HCT116 (cell line): ENCODE data around the gene TEX26. TPM values are rescaled to one million over a fixed set of nuclear protein-coding genes. Genes with fewer than 3 reads are reported as not detected.

ENCODE experiments used
- ATAC-seq: fragments of 200-7000 bp; cut with Tn5 transposase; 2 replicates; pipeline ENCODE4 v1.9.1; 2020; ENCODE audit warnings: mild to moderate bottlenecking, moderate library complexity
- BruUV-seq: library from RNA; stranded (reverse); fragments of 400-500 nt; replicated peaks from 2 replicates; lab custom pipeline; 2021; lab: Mats Ljungman, UMichigan
- CTCF ChIA-PET: fragments of 300-600 bp; sonication (Branson Sonifier 250); formaldehyde crosslinking; loops from one replicate; lab custom pipeline; 2021; ENCODE audit warnings: antibody characterized with exemption; lab: Charles Lee
- POLR2A ChIA-PET: fragments of 300-600, 350-600 bp; sonication (Branson Sonifier 250); formaldehyde crosslinking; loops from one replicate; lab custom pipeline; 2021; ENCODE audit warnings: antibody characterized with exemption; lab: Charles Lee
- RAD21 ChIA-PET, 2 experiments: fragments of 300-600 bp; sonication (Branson Sonifier 250); formaldehyde crosslinking; loops; one replicate each; lab custom pipeline; 2023; ENCODE audit warnings: low total read pairs in 2 of 2; ENCODE audit not compliant: uncharacterized antibody in 2 of 2, unreplicated experiment in 2 of 2, low non-redundant PET in 1 of 2; lab: Charles Lee
- DNase-seq: peaks from one replicate; pipeline ENCODE4 v3.0.0-alpha.2; 2010; ENCODE audit warnings: low read depth, low spot score
- H2AFZ ChIP-seq: fragments of 200-600 bp; shearing (Covaris generic), sonication (generic); 2 replicates; pipeline ENCODE4 v1.6.1; 2017; ENCODE audit warnings: low read depth, mixed run types, mixed read lengths, antibody characterized with exemption, low read length; ENCODE audit not compliant: poor library complexity, severe bottlenecking
- H3K27ac ChIP-seq: 2 replicates; pipeline ENCODE4 v1.5.1; 2012; ENCODE audit warnings: low read depth, low read length
- H3K27me3 ChIP-seq: fragments of 200-600 bp; sonication (generic); 2 replicates; pipeline ENCODE4 v1.6.1; 2016; ENCODE audit warnings: mixed run types, low read length, mixed read lengths; ENCODE audit not compliant: insufficient read depth
- H3K36me3 ChIP-seq, 2 experiments: fragments of 200-500 bp in 1 of 2; fragments of 200-600 bp in 1 of 2; sonication (Bioruptor generic) in 1 of 2; sonication (generic) in 1 of 2; 2 replicates each; pipeline versions ENCODE4 v1.5.1 to v1.6.1; 2014 to 2016; ENCODE audit warnings: low read length in 2 of 2, inconsistent platforms in 1 of 2, mixed read lengths in 1 of 2, mixed run types in 1 of 2; ENCODE audit not compliant: insufficient read depth in 2 of 2, control insufficient read depth in 1 of 2
- H3K4me1 ChIP-seq, 2 experiments: fragments of 200-600 bp in 1 of 2; sonication (generic) in 1 of 2; 2 replicates each; pipeline versions ENCODE4 v1.5.1 to v1.6.1; 2012 to 2017; ENCODE audit warnings: low read length in 2 of 2, inconsistent platforms in 1 of 2, mild to moderate bottlenecking in 1 of 2, mixed read lengths in 1 of 2, mixed run types in 1 of 2, moderate library complexity in 1 of 2; ENCODE audit not compliant: insufficient read depth in 2 of 2, control insufficient read depth in 1 of 2
- H3K4me2 ChIP-seq: fragments of 200-600 bp; sonication (generic); 2 replicates; pipeline ENCODE4 v1.6.1; 2017; ENCODE audit warnings: mixed run types, low read length, mixed read lengths
- H3K4me3 ChIP-seq, 2 experiments: fragments of 200-600 bp in 1 of 2; sonication (generic) in 1 of 2; replicated peaks in 1 of 2; 2 replicates each; pipeline ENCODE4 v1.5.1; 2011 to 2016; ENCODE audit warnings: low read length in 2 of 2, control low read depth in 1 of 2, low read depth in 1 of 2, mild to moderate bottlenecking in 1 of 2, mixed read lengths in 1 of 2, mixed run types in 1 of 2
- H3K79me2 ChIP-seq: fragments of 200-600 bp; sonication (generic); 2 replicates; pipeline ENCODE4 v1.6.1; 2017; ENCODE audit warnings: mild to moderate bottlenecking, mixed run types, low read length, moderate library complexity, mixed read lengths; ENCODE audit not compliant: insufficient read depth
- H3K9ac ChIP-seq: fragments of 200-600 bp; sonication (generic); 2 replicates; pipeline ENCODE4 v1.6.1; 2016; ENCODE audit warnings: low read length, mixed read lengths
- H3K9me2 ChIP-seq: fragments of 200-600 bp; sonication (generic), shearing (Covaris generic); 2 replicates; pipeline ENCODE4 v1.6.1; 2017; ENCODE audit warnings: mixed run types, mild to moderate bottlenecking, moderate library complexity; ENCODE audit not compliant: insufficient read depth
- H3K9me3 ChIP-seq, 2 experiments: fragments of 200-500 bp in 1 of 2; fragments of 200-600 bp in 1 of 2; sonication (Bioruptor generic) in 1 of 2; sonication (generic) in 1 of 2; 2 replicates each; pipeline ENCODE4 v1.6.1; 2014 to 2017; ENCODE audit warnings: low read length in 2 of 2, mixed read lengths in 2 of 2, inconsistent platforms in 1 of 2, low read depth in 1 of 2, mild to moderate bottlenecking in 1 of 2, mixed run types in 1 of 2, moderate library complexity in 1 of 2; ENCODE audit not compliant: control insufficient read depth in 1 of 2, insufficient read depth in 1 of 2
- H4K20me1 ChIP-seq: fragments of 200-600 bp; sonication (generic), shearing (Covaris generic); 2 replicates; pipeline ENCODE4 v1.6.1; 2017; ENCODE audit warnings: mixed run types, mild to moderate bottlenecking, moderate library complexity; ENCODE audit not compliant: insufficient read depth
- CEBPB ChIP-seq: IDR thresholded peaks from 2 replicates; pipeline ENCODE4 v1.6.1; 2012; ENCODE audit warnings: low read depth
- EGR1 ChIP-seq: IDR thresholded peaks from 2 replicates; pipeline ENCODE4 v1.6.1; 2012; ENCODE audit warnings: low read depth
- EZH2 ChIP-seq: fragments of 200-600 bp; sonication (generic); IDR thresholded peaks from 2 replicates; pipeline ENCODE4 v1.6.1; 2017; ENCODE audit warnings: antibody characterized with exemption, mixed run types
- FOSL1 ChIP-seq: IDR thresholded peaks from 2 replicates; pipeline ENCODE4 v1.6.1; 2012; ENCODE audit warnings: low read depth
- MAX ChIP-seq: IDR thresholded peaks from 2 replicates; pipeline ENCODE4 v1.6.1; 2012
- RAD21 ChIP-seq: IDR thresholded peaks from 2 replicates; pipeline ENCODE4 v1.6.1; 2012; ENCODE audit warnings: low read depth, mild to moderate bottlenecking
- REST ChIP-seq: IDR thresholded peaks from 2 replicates; pipeline ENCODE4 v1.6.1; 2012; ENCODE audit warnings: low read depth
- SIN3A ChIP-seq: IDR thresholded peaks from 2 replicates; pipeline ENCODE4 v1.6.1; 2012; ENCODE audit warnings: low read depth
- SP1 ChIP-seq: IDR thresholded peaks from 2 replicates; pipeline ENCODE4 v1.6.1; 2012; ENCODE audit warnings: low read depth
- ZBTB33 ChIP-seq: IDR thresholded peaks from 2 replicates; pipeline ENCODE4 v1.6.1; 2011; ENCODE audit warnings: mild to moderate bottlenecking, low read length, moderate library complexity; ENCODE audit not compliant: insufficient replicate concordance; ENCODE audit errors: extremely low read depth
- ZFX ChIP-seq: fragments of 450-650 bp; IDR thresholded peaks from 2 replicates; pipeline ENCODE4 v1.6.1; 2017
- ZNF274 ChIP-seq: fragments of 200-500 bp; sonication (Bioruptor generic); IDR thresholded peaks from 2 replicates; pipeline ENCODE4 v1.6.1; 2014; ENCODE audit warnings: mild to moderate bottlenecking, low read depth, low read length, inconsistent platforms
- intact Hi-C: fragments of 100-400 bp; cut with micrococcal nuclease; formaldehyde crosslinking; loops from 2 replicates; pipeline ENCODE4 v1.10.0; 2022
- total RNA-seq: library from RNA; stranded (reverse); gene quantifications from one replicate; pipeline ENCODE4 v1.2.1, GENCODE V29; 2021; ENCODE audit not compliant: unreplicated experiment
- TF ChIP-seq, protein P1 (sequence below), 3 experiments: fragments of 200-600 bp in 1 of 3; sonication (generic) in 1 of 3; IDR thresholded peaks in 2 of 3; conservative IDR thresholded peaks in 1 of 3; 2 replicates each; pipeline ENCODE4 v1.5.1; 2012 to 2017; ENCODE audit warnings: low read depth in 2 of 3, low read length in 2 of 3, antibody characterized with exemption in 1 of 3, borderline replicate concordance in 1 of 3, control low read depth in 1 of 3, mild to moderate bottlenecking in 1 of 3, mixed read lengths in 1 of 3, mixed run types in 1 of 3, moderate library complexity in 1 of 3; ENCODE audit not compliant: insufficient read depth in 1 of 3

Gene TEX26
- total RNA-seq, 1 experiment from 2014 or later = not detected

DNA sequence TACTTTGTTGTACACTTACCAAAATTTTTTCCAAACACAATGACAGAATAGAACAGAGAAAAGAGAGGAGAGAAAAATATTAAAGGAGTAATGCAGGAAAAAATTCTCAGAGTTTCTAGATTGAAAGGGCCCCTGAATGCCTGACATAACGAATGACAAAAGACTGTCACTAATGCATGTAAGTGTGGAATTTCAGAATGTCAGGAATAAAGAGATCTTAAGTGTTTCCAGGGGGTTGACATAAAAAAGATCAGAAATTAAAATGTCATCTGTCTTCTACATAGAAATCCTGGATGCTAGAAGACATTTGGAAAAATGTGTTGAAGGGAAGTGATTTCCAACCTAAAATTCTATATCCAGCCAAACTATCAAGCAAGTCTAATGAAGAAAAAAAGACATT is 27.2 kb downstream of the TEX26 start:
- no peaks in the 10 kb centered on the region for H3K36me3 ChIP-seq
- ChIA-PET POLR2A (no interaction called here), RAD21 (no interaction called here), CTCF (interaction anchor here (1.1 kb wide), 1 partner anchor 19 kb away, joined by 3 read pairs; no protein-coding TSS in a partner anchor)
- H3K79me2 ChIP-seq = no peaks in the 10 kb centered on the region
- H4K20me1 ChIP-seq = no peaks in the 10 kb centered on the region
- no peak overlapping the region for H3K9ac ChIP-seq
- DNase-seq (no peak), ATAC-seq (no peak)
- TF ChIP-seq SIN3A (no peak), CEBPB (no peak), SP1 (no peak), EGR1 (no peak), ZBTB33 (no peak), EZH2 (no peak), RAD21 (no peak), REST (no peak), ZNF274 (no peak), ZFX (no peak), FOSL1 (no peak), MAX (no peak)
- TF ChIP-seq, protein P1, sequence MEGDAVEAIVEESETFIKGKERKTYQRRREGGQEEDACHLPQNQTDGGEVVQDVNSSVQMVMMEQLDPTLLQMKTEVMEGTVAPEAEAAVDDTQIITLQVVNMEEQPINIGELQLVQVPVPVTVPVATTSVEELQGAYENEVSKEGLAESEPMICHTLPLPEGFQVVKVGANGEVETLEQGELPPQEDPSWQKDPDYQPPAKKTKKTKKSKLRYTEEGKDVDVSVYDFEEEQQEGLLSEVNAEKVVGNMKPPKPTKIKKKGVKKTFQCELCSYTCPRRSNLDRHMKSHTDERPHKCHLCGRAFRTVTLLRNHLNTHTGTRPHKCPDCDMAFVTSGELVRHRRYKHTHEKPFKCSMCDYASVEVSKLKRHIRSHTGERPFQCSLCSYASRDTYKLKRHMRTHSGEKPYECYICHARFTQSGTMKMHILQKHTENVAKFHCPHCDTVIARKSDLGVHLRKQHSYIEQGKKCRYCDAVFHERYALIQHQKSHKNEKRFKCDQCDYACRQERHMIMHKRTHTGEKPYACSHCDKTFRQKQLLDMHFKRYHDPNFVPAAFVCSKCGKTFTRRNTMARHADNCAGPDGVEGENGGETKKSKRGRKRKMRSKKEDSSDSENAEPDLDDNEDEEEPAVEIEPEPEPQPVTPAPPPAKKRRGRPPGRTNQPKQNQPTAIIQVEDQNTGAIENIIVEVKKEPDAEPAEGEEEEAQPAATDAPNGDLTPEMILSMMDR (IDR thresholded peaks at IDR 0.05 in 2 of 3, conservative IDR thresholded peaks at IDR 0.05 in 1 of 3; ENCODE audit: borderline replicate concordance in 1 of 3, insufficient read depth in 1 of 3, low read depth in 2 of 3, low read length in 2 of 3) = no peak
- no peak overlapping the region for H3K4me2 ChIP-seq
- H3K9me3 ChIP-seq = no peaks in the 10 kb centered on the region
- H2AFZ ChIP-seq = no peak overlapping the region
- H3K4me3 ChIP-seq = no peak overlapping the region
- no peaks in the 10 kb centered on the region for H3K9me2 ChIP-seq
- H3K4me1 ChIP-seq = peaks cover 7 to 9% of the 10 kb centered on the region in 2 experiments; a peak in 3 of 4 replicates
- H3K27ac ChIP-seq = no peak overlapping the region
- no TSS peak for BruUV-seq
- intact Hi-C loops = no loop called here
- no peaks in the 10 kb centered on the region for H3K27me3 ChIP-seq
